HL-60 (cell line): ENCODE results near the gene GRIN3A.

ENCODE experiments used
- DNase-seq, 2 experiments: peaks; one replicate each; pipeline ENCODE4 v3.0.0-alpha.2; 2010 to 2020; ENCODE audit warnings: low read depth in 1 of 2, low spot score in 1 of 2
- H3K27ac ChIP-seq: fragments of 250-450 bp; sonication (Bioruptor Pico); replicated peaks from 2 replicates; pipeline ENCODE4 v1.5.1; 2020; ENCODE audit warnings: mild to moderate bottlenecking, moderate library complexity
- H3K27me3 ChIP-seq: fragments of 250-450 bp; sonication (Bioruptor Pico); 2 replicates; pipeline ENCODE4 v1.5.1; 2021; ENCODE audit warnings: mild to moderate bottlenecking, moderate library complexity; ENCODE audit not compliant: insufficient read depth, poor library complexity, severe bottlenecking
- H3K4me3 ChIP-seq: replicated peaks from 2 replicates; pipeline ENCODE4 v1.5.1; 2011; ENCODE audit warnings: mild to moderate bottlenecking, control low read depth, low read length; ENCODE audit not compliant: insufficient read depth
- CTCF ChIP-seq: IDR thresholded peaks from one replicate; pipeline ENCODE4 v1.5.1; 2011; ENCODE audit warnings: low read length, control low read depth, inconsistent platforms; ENCODE audit not compliant: insufficient read depth
- GABPA ChIP-seq: IDR thresholded peaks from 2 replicates; pipeline ENCODE4 v1.6.1; 2012; ENCODE audit warnings: low read depth
- POLR2AphosphoS5 ChIP-seq: IDR thresholded peaks from 2 replicates; pipeline ENCODE4 v1.6.1; 2012; ENCODE audit warnings: low read depth
- SPI1 ChIP-seq: IDR thresholded peaks from 2 replicates; pipeline ENCODE4 v1.6.1; 2012; ENCODE audit warnings: low read depth, mild to moderate bottlenecking, borderline replicate concordance
- TF ChIP-seq, protein P1 (sequence below): IDR thresholded peaks from 2 replicates; pipeline ENCODE4 v1.6.1; 2012; ENCODE audit warnings: low read depth; ENCODE audit not compliant: insufficient replicate concordance

Gene GRIN3A

GRCh38 chr9:101639311-101639710 lies 99.1 kb downstream of the GRIN3A start:
- TF ChIP-seq GABPA, result no peak
- no peak overlapping the region for H3K27ac ChIP-seq
- DNase-seq, result no peak
- H3K4me3 ChIP-seq, result no peak overlapping the region
- peaks cover 2% of the 10 kb centered on the region for H3K27me3 ChIP-seq

- no peaks in the 10 kb centered on the region for H3K27me3 ChIP-seq
- no peak overlapping the region for H3K4me3 ChIP-seq
- no peak overlapping the region for H3K27ac ChIP-seq
- no peak for DNase-seq
- TF ChIP-seq SPI1 (no peak), CTCF (no peak)
These were observed 102.2 kb downstream of the GRIN3A start for GRCh38 chr9:101636247-101636646.

DNA sequence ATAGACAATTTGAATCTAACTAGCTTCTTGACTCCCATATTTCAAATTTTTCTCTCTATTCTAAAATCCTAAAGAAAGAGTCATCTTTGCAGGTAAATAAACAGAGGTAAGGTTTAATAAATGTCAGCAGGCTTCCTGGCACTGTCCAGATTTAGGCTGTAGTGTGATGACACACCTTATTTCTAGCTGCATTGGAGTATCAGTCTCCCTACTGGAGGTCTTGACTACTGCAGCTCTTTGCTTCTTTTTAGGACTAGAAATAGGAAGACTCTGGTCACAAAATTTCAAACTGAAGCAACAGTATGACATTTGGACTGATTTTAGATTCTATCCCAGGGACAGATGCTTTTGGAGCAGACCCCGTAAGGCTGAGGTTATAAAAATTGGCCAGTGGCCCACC lies 103.0 kb downstream of the GRIN3A start:
- Histone ChIP-seq H3K27ac (no peak overlapping the region), H3K4me3 (no peak overlapping the region), H3K27me3 (no peaks in the 10 kb centered on the region)
- no peak for DNase-seq
- TF ChIP-seq SPI1 (no peak), POLR2AphosphoS5 (no peak), CTCF (no peak), GABPA (no peak)
- TF ChIP-seq, protein P1, sequence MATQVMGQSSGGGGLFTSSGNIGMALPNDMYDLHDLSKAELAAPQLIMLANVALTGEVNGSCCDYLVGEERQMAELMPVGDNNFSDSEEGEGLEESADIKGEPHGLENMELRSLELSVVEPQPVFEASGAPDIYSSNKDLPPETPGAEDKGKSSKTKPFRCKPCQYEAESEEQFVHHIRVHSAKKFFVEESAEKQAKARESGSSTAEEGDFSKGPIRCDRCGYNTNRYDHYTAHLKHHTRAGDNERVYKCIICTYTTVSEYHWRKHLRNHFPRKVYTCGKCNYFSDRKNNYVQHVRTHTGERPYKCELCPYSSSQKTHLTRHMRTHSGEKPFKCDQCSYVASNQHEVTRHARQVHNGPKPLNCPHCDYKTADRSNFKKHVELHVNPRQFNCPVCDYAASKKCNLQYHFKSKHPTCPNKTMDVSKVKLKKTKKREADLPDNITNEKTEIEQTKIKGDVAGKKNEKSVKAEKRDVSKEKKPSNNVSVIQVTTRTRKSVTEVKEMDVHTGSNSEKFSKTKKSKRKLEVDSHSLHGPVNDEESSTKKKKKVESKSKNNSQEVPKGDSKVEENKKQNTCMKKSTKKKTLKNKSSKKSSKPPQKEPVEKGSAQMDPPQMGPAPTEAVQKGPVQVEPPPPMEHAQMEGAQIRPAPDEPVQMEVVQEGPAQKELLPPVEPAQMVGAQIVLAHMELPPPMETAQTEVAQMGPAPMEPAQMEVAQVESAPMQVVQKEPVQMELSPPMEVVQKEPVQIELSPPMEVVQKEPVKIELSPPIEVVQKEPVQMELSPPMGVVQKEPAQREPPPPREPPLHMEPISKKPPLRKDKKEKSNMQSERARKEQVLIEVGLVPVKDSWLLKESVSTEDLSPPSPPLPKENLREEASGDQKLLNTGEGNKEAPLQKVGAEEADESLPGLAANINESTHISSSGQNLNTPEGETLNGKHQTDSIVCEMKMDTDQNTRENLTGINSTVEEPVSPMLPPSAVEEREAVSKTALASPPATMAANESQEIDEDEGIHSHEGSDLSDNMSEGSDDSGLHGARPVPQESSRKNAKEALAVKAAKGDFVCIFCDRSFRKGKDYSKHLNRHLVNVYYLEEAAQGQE, result no peak

GRCh38 chr9:101634741-101635409 lies 103.6 kb downstream of the GRIN3A start:
- no peak for TF ChIP-seq GABPA
- no peak for TF ChIP-seq POLR2AphosphoS5
- TF ChIP-seq CTCF, result no peak
- H3K27ac ChIP-seq, result no peak overlapping the region
- no peaks in the 10 kb centered on the region for H3K27me3 ChIP-seq
- no peak for DNase-seq
- no peak overlapping the region for H3K4me3 ChIP-seq

GRCh38 chr9:101632611-101633010 lies 105.8 kb downstream of the GRIN3A start:
- TF ChIP-seq CTCF, result no peak
- no peak for TF ChIP-seq POLR2AphosphoS5
- TF ChIP-seq, protein P1, result no peak
- TF ChIP-seq SPI1, result no peak
- no peak for TF ChIP-seq GABPA
- DNase-seq, result no peak
- no peaks in the 10 kb centered on the region for H3K27me3 ChIP-seq
- H3K27ac ChIP-seq, result no peak overlapping the region
- no peak overlapping the region for H3K4me3 ChIP-seq
